Endothelial cell of umbilical vein (primary cell): ENCODE results near the gene PAX1.

Experiments
- EZH2 ChIP-seq: IDR thresholded peaks from 2 replicates; pipeline ENCODE4 v1.6.1; 2012; ENCODE audit warnings: borderline replicate concordance, low read depth, mild to moderate bottlenecking, moderate library complexity, low read length, inconsistent platforms; ENCODE audit not compliant: severe bottlenecking
- POLR2A ChIP-seq: IDR thresholded peaks from 2 replicates; pipeline ENCODE4 v1.6.1; 2012; ENCODE audit warnings: low read depth, mild to moderate bottlenecking, control low read depth, low read length
- POLR2AphosphoS5 ChIP-seq: IDR thresholded peaks from 2 replicates; pipeline ENCODE4 v1.6.1; 2012; ENCODE audit warnings: low read depth, mild to moderate bottlenecking, control low read depth, low read length, moderate library complexity; ENCODE audit not compliant: insufficient read depth
- TF ChIP-seq, protein P1 (sequence below), 2 donors: IDR thresholded peaks; 1 replicate in 1 of 2; 2 replicates in 1 of 2; pipeline ENCODE4 v1.5.1; 2011; ENCODE audit warnings: low read length in 2 of 2, mild to moderate bottlenecking in 2 of 2, moderate library complexity in 2 of 2, control low read depth in 1 of 2, inconsistent platforms in 1 of 2, low read depth in 1 of 2; ENCODE audit not compliant: insufficient read depth in 1 of 2; ENCODE audit errors: extremely low read depth in 1 of 2
- TF ChIP-seq, protein P2 (sequence below): IDR thresholded peaks from 2 replicates; pipeline ENCODE4 v1.6.1; 2011; ENCODE audit not compliant: insufficient read depth, insufficient read length

DNA sequence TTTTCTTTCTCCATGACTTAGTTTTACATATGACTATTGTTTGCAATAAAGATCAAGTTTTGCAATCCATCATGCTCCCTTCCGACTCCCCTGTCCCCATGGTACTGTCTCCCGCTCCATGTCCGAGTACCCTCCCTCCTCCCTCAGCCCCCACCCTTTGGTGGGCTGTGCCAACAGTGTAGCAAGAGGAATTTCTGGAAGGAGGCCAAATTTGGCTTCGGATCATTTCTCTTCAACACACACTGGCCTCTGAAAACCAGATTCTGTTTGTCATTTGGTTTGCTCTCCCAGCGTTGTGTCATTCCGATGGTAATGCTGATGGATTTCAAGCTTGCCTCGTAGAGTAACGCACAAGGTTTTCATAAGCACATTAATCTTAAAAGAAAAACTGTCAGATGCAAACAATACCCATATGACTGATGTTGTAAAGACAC lies 22.9 kb upstream of the PAX1 start:
- TF ChIP-seq, protein P1, sequence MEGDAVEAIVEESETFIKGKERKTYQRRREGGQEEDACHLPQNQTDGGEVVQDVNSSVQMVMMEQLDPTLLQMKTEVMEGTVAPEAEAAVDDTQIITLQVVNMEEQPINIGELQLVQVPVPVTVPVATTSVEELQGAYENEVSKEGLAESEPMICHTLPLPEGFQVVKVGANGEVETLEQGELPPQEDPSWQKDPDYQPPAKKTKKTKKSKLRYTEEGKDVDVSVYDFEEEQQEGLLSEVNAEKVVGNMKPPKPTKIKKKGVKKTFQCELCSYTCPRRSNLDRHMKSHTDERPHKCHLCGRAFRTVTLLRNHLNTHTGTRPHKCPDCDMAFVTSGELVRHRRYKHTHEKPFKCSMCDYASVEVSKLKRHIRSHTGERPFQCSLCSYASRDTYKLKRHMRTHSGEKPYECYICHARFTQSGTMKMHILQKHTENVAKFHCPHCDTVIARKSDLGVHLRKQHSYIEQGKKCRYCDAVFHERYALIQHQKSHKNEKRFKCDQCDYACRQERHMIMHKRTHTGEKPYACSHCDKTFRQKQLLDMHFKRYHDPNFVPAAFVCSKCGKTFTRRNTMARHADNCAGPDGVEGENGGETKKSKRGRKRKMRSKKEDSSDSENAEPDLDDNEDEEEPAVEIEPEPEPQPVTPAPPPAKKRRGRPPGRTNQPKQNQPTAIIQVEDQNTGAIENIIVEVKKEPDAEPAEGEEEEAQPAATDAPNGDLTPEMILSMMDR (IDR thresholded peaks at IDR 0.05; ENCODE audit: extremely low read depth in 1 of 2, insufficient read depth in 1 of 2, low read depth in 1 of 2, low read length in 2 of 2), result no peak
- no peak for TF ChIP-seq EZH2
- no peak for TF ChIP-seq POLR2AphosphoS5
- no peak for TF ChIP-seq POLR2A
- TF ChIP-seq, protein P2, sequence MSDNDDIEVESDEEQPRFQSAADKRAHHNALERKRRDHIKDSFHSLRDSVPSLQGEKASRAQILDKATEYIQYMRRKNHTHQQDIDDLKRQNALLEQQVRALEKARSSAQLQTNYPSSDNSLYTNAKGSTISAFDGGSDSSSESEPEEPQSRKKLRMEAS, result no peak
